ENCODE results near the gene TCEANC2.

DNA sequence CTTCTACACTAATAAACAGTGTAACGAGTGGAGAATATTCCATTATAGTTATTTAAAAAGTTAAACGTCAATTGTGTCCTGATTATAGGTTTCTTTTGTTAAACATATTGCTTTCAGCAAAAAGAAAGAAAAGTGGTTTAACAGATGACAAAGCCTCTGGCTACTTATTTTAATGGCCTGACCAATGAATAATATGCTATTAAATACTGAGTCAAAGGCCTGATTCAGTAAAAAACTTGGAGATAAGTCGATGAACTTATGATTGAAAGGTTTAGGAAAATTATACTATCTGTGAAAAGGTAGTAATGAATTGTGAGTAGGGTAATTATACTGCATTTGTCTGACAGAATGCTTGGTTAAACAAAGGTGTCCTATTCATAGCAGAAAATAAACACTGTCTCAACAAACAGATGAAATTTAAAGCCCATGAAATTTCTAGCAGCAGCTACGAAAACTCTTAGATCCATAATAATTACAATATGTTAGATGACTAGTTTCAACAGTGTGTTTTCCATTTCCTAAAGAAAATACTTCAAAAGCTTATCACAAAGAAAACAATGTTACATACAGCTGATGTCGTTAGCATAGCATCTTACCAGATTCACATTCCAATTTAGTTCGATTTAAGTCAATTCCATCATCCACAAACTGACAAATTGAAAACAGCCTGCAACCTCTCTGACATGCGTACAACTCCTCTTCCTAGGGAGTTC, 6.6 kb upstream of the TCEANC2 start:
- TF ChIP-seq CREB1 (IDR thresholded peaks at IDR 0.05; ENCODE audit: low read depth) (no peak), NFIC (IDR thresholded peaks at IDR 0.05) (no peak), YY1 (IDR thresholded peaks at IDR 0.05; ENCODE audit: low read depth) (no peak)

Measured in Ishikawa (cell line).